Esophagus squamous epithelium (tissue), 5 donors: ENCODE measurements around the gene MYH7. TPM values are rescaled to one million over a fixed set of nuclear protein-coding genes. Genes with fewer than 3 reads are reported as not detected.

Experiments
- DNase-seq: peaks from one replicate; lab custom pipeline; 2025; lab: John Stamatoyannopoulos, UW
- H3K27ac ChIP-seq, 4 donors: fragments of 200-600 bp; sonication (generic); one replicate each; pipeline ENCODE4 v1.5.1; 2016 to 2019; ENCODE audit warnings: mild to moderate bottlenecking in 1 of 4
- H3K27me3 ChIP-seq, 4 donors: fragments of 200-600 bp; sonication (generic); 1 replicate in 3 of 4; 2 replicates in 1 of 4; pipeline versions ENCODE4 v1.5.1 to v1.6.0; 2017 to 2021; ENCODE audit warnings: antibody characterized with exemption in 1 of 4
- H3K36me3 ChIP-seq, 3 donors: fragments of 200-600 bp; sonication (generic); one replicate each; pipeline ENCODE4 v1.5.1; 2016 to 2019
- H3K4me1 ChIP-seq, 3 donors: fragments of 200-600 bp; sonication (generic); one replicate each; pipeline ENCODE4 v1.5.1; 2017 to 2019
- H3K4me3 ChIP-seq, 4 donors: fragments of 200-600 bp; sonication (generic); 1 replicate in 3 of 4; 2 replicates in 1 of 4; pipeline ENCODE4 v1.5.1; 2016 to 2019; ENCODE audit warnings: mild to moderate bottlenecking in 2 of 4, moderate library complexity in 1 of 4
- H3K9me3 ChIP-seq, 3 donors: fragments of 200-600 bp; sonication (generic); one replicate each; pipeline ENCODE4 v1.5.1; 2016 to 2019
- POLR2A ChIP-seq, 4 donors: fragments of 450-650 bp; IDR thresholded peaks; one replicate each; pipeline ENCODE4 v1.6.1; 2017; ENCODE audit warnings: antibody characterized with exemption in 4 of 4, mild to moderate bottlenecking in 4 of 4, moderate library complexity in 3 of 4
- WGBS, 2 donors: methylation state at CpG; one replicate each; pipeline ENCODE4 v1.1.5; 2018; 5-methylcytosine and 5-hydroxymethylcytosine counted together
- intact Hi-C: fragments of 100-400 bp; cut with DNase I; formaldehyde crosslinking; loops from one replicate; pipeline ENCODE4 v1.15.0; 2022
- total RNA-seq, 4 donors: library from RNA; depleted of rRNA; stranded (reverse); fragments of >200 nt; gene quantifications; one replicate each; pipeline ENCODE4 v1.1.0, GENCODE V29; 2016
- TF ChIP-seq, protein P1 (sequence below), 6 experiments: fragments of 450-650 bp in 4 of 6; fragments of 200-600 bp in 2 of 6; sonication (generic) in 2 of 6; IDR thresholded peaks; one replicate each; pipeline ENCODE4 v1.5.1; 2016 to 2019; ENCODE audit warnings: antibody characterized with exemption in 6 of 6, mild to moderate bottlenecking in 4 of 6, moderate library complexity in 4 of 6
- donor health status: DM: yes; HTN: yes; CAD: no.

Gene MYH7
- total RNA-seq, result not detected

DNA sequence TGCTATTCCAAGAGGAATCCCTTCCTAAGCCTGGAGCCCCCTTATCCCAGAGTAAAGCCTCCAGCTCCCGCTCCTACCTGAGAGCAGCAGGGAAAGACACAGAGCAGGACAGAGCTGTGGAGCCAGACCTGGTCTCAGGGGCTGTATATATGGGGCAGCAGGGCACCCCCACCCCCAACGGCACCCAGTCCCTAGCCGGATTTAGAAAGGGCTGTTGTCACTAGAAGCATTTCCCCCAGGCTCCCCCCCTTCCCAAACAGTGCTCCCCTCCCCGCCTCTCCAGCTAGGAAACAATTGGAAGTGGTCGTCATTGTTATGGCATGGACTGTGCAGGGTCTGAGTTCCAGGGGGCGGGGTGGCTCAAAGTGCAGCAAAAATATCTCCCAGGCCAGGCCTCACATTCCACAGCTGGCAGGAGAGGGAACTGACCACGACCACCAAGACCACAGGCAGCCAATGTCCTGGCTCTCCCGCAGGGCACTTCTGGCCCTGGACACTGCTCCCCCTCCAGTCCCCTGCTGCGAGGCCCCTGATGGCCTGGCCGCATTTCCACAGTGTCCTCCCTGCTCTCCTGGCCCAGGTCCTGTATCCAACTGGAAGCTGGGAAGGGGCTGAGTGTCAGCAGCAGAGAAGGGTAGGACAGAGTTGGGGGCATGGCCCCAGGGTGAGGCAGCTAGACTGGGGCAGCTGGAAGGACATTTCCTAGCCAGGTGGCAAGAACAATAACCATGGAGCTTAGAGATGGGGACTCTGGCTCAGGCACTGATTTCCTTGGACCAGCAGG lies at the start of gene MYH7:
MYH7 (minus strand) TSS at position 118 of the 784 bp plus-strand sequence. CDS start 1,928 bp downstream, outside the sequence.
- intact Hi-C loops, result no loop called here
- TF ChIP-seq POLR2A (IDR thresholded peaks at IDR 0.05), result no peak
- TF ChIP-seq, protein P1, sequence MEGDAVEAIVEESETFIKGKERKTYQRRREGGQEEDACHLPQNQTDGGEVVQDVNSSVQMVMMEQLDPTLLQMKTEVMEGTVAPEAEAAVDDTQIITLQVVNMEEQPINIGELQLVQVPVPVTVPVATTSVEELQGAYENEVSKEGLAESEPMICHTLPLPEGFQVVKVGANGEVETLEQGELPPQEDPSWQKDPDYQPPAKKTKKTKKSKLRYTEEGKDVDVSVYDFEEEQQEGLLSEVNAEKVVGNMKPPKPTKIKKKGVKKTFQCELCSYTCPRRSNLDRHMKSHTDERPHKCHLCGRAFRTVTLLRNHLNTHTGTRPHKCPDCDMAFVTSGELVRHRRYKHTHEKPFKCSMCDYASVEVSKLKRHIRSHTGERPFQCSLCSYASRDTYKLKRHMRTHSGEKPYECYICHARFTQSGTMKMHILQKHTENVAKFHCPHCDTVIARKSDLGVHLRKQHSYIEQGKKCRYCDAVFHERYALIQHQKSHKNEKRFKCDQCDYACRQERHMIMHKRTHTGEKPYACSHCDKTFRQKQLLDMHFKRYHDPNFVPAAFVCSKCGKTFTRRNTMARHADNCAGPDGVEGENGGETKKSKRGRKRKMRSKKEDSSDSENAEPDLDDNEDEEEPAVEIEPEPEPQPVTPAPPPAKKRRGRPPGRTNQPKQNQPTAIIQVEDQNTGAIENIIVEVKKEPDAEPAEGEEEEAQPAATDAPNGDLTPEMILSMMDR (IDR thresholded peaks at IDR 0.05), result no peak
- Histone ChIP-seq H3K4me1 (no peaks in the 10 kb centered on the region), H3K36me3 (no peaks in the 10 kb centered on the region), H3K9me3 (no peaks in the 10 kb centered on the region), H3K27ac (no peak within 1 kb of the TSS), H3K4me3 (no peak within 1 kb of the TSS), H3K27me3 (no peaks in the 10 kb centered on the region)
- WGBS, 2 donors, result 23 to 73% methylated on average over 3 to 5 of the region's 10 CpGs
- no peak for DNase-seq

DNA sequence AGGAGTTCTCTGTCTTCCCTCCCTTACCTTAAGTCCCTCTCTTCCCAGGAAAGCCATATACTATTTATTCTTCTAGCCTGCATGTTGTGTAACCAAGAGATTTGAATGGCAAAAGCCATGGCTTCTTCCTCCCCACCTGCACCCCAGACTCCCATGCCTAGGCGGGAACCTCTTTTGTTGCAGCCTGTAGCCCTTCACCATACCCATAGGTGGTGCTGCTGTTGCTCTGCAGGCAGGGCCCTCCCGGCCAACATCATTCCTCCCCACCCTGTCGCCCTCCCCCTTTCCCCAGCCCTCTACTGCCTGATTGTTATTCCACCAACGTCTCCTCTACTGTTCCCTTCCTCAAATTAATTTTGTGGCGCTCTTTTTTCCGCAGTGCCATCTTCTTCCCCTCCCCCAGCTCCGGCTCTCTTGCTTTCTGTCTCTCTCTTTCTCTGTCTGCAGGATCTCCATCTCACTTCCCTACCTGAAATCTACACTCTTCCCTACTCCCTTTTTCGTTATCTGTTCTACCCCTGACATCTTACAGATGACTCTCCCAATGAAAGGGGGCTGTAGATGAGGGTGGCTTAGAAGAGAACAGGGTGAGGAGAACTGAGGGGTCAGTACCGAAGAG lies 47.9 kb upstream of the MYH7 start:
- Histone ChIP-seq H3K27me3 (no peaks in the 10 kb centered on the region), H3K36me3 (peaks cover 0 to 93% (median 4%) of the 10 kb centered on the region in 3 donors), H3K4me1 (no peaks in the 10 kb centered on the region), H3K27ac (no peak overlapping the region), H3K4me3 (no peak overlapping the region), H3K9me3 (no peaks in the 10 kb centered on the region)
- WGBS, 2 donors, result 57 to 59% methylated on average over 9 of the region's 9 CpGs
- intact Hi-C loops, result loop anchor here (5.0 kb wide), 1 partner anchor 79 kb away; no protein-coding TSS in a partner anchor
- TF ChIP-seq, protein P1 (IDR thresholded peaks at IDR 0.05), result peak in 1 of 6 experiments; percentile 19
- TF ChIP-seq POLR2A (IDR thresholded peaks at IDR 0.05), result no peak
- DNase-seq, result no peak

DNA sequence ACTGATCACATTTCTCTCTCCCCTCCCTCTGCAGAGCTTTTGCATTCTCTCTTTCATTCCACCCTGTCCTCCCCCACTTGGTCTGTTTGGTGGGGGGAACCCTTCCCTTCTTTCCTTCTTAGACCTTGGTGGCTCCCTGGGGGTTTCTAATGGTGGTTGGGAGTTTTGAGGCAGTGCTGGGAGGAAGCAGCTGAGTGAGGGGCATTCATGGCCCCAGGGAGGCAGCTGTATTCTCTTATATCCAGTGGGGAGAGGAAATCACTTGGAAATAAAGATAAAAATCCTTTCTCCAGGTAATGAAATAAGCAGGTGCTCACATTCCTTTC lies 47.3 kb upstream of the MYH7 start:
- Histone ChIP-seq H3K27ac (no peak overlapping the region), H3K4me3 (no peak overlapping the region), H3K36me3 (peaks cover 0 to 93% (median 8%) of the 10 kb centered on the region in 3 donors), H3K9me3 (no peaks in the 10 kb centered on the region), H3K4me1 (no peaks in the 10 kb centered on the region), H3K27me3 (no peaks in the 10 kb centered on the region)
- TF ChIP-seq, protein P1 (IDR thresholded peaks at IDR 0.05), result no peak
- TF ChIP-seq POLR2A (IDR thresholded peaks at IDR 0.05), result no peak
- no peak for DNase-seq
- intact Hi-C loops, result loop anchor here (5.0 kb wide), 1 partner anchor 80 kb away; no protein-coding TSS in a partner anchor

DNA sequence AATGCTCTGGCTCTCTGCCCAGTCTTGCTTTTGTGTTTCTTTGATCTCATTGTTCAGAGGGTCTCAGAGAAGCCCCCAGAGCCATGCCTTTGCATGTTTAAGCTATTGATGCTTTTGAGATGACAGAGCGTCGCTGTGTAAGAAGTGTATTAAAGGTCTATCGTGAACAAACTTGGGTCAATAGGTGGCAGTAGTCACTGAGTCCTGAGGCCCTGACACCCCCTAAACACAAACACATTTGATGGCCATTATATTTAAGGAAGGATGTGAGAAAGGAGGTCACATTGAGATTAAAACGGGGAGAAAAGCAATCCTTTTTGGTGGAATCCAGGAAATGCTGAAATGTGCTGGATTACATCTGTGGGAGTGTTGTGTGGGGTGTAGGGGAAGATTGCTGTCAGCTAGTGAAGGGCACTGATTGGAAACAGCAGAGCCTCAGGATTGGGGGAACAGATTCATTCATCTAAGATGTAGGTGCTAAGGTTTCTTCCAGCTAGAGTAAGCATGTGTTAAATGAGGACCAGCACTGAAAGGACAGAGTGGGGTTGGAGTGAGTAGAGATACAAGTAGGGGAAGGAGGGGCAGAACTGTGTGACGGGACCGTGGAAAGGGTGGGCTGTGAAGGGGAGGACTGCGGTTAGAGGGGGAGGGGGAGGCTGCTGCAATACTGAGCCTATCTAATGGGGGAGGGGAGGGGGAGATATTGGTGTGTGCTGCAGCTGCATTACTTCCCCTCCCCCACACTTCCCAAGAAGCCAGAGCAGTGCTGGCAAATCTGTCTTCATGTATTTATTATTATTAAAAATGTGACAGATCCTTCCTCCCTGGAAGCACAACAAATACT lies 46.7 kb upstream of the MYH7 start:
- H3K9me3 ChIP-seq, result no peaks in the 10 kb centered on the region
- intact Hi-C loops, result loop anchor here (5.0 kb wide), 1 partner anchor 80 kb away; no protein-coding TSS in a partner anchor
- TF ChIP-seq, protein P1 (IDR thresholded peaks at IDR 0.05), result no peak
- TF ChIP-seq POLR2A (IDR thresholded peaks at IDR 0.05), result no peak
- no peak overlapping the region for H3K4me3 ChIP-seq
- 59 to 66% methylated on average over 6 to 7 of the region's 7 CpGs for WGBS, 2 donors
- H3K4me1 ChIP-seq, result no peaks in the 10 kb centered on the region
- H3K27me3 ChIP-seq, result no peaks in the 10 kb centered on the region
- no peak for DNase-seq
- peaks cover 0 to 93% (median 14%) of the 10 kb centered on the region in 3 donors for H3K36me3 ChIP-seq
- no peak overlapping the region for H3K27ac ChIP-seq
